ENCODE results near the gene ADARB1.

The ADARB1 gene

GRCh38 chr21:45039317-45040156 is 34.8 kb upstream of the ADARB1 start:
- DNase-seq (ENCODE audit: low read depth) = no peak

DNA sequence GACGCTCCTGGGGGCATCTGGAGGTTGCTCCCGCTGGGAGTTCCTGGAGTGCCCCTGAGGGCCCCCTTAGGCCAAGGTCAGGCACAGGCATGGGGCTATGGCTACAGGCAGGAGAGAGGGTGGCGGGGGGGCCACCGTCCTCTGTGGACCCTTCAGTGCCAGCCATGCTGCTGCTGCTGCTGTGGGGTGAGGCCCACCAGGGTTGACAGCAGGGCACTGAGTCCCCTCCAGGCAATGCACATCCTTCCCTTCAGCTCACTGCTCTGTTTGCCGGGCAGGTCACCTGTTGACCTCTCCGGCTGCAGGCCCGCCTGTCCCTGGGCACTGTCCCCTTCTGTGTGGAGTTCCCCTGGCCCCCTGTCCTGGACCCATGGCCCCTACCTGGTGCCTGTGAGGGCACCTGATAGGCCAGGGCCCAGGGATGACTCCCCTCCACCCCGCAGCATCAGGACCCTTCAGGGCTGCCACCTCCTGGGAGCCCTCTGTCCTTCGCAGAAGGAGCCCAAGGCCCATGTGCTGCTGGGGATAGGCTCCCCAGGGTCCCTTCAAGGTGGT is 34.1 kb upstream of the ADARB1 start:
- no peak for DNase-seq (ENCODE audit: low read depth)

GRCh38 chr21:45040739-45041138 is 33.6 kb upstream of the ADARB1 start:
- no peak for DNase-seq (ENCODE audit: low read depth)

GRCh38 chr21:45041351-45041805 is 33.0 kb upstream of the ADARB1 start:
- DNase-seq (ENCODE audit: low read depth) = peak; percentile 87

- DNase-seq (ENCODE audit: low read depth) = no peak
Measured at GRCh38 chr21:45041984-45042663, 32.3 kb upstream of the ADARB1 start.

GRCh38 chr21:45042664-45043161 is 31.7 kb upstream of the ADARB1 start:
- no peak for DNase-seq (ENCODE audit: low read depth)

DNA sequence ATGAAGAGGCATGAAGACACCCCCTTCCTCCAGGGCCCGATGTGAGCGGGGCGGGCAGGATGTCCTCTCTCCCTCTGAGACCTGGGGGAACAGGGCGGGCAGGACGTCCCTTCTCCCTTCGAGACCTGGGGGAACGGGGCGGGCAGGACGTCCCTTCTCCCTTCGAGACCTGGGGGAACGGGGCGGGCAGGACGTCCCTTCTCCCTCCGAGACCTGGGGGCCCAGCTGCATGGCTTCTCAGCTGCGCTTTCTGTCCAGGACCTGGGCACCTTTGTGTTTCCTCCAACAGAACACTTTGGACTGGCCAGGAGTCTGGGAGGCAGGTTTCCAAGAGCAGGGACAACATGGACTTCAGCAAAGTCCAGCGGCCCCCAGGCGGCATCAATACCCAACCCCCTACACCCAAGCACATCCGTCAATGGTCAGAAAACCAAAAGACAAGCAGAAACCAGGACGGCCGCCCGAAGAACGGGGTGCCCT is 30.8 kb upstream of the ADARB1 start:
- DNase-seq (ENCODE audit: low read depth) = no peak

- DNase-seq (ENCODE audit: low read depth) = no peak
Measured at GRCh38 chr21:45045481-45045880, 28.9 kb upstream of the ADARB1 start.

GRCh38 chr21:45047257-45047656 is 27.1 kb upstream of the ADARB1 start:
- no peak for DNase-seq (ENCODE audit: low read depth)

DNA sequence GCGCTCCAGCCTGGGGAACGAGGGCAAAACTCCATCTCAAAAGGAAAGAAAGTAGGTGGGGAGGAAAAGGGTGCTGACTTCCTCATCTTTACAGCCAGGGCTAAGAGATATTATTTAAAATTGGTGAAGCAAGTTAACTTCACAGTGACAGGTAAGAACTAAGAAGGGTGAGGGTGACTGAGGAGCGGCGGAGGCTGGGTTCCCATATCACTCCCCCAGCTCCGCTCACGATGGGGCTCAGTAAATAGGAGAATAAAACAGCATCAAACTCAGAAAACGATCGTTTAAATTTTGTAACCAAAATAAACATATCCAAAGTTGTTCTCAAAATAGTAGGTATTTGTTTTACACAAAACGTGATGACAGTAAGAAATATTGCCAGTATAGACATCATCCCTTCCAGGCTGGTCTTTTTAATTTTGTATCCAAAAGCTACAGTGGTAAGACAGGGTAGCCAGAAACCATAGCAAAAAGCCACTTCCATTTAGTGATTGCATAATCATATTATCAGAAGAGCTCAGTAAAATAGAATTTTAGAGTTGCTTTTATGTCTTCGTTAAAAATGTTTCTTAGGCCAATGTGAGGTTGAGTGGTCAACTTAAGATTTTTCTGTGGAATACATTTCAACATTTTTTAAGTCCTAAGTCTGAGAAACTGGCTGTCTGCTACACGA is 26.2 kb upstream of the ADARB1 start:
- DNase-seq (ENCODE audit: low read depth) = no peak

DNA sequence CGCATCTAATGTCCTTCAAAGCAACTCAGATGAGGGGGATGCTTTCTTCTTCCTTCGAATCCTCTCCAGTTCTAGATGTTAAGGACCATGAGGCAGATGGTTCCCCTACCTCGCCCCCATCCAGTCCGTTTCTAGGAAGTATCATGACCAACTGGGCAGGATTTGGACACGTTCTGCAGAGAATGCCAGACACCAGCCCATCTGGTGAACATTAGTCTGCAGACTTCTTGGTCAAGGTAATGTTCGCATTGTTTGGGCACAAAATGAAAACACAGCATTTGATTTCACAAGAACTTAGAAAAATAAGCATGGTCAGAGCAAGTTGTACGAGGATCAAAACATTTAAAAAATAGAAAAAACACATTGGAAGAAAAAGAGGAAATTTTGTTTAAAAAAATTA is 25.4 kb upstream of the ADARB1 start:
- no peak for DNase-seq (ENCODE audit: low read depth)

DNA sequence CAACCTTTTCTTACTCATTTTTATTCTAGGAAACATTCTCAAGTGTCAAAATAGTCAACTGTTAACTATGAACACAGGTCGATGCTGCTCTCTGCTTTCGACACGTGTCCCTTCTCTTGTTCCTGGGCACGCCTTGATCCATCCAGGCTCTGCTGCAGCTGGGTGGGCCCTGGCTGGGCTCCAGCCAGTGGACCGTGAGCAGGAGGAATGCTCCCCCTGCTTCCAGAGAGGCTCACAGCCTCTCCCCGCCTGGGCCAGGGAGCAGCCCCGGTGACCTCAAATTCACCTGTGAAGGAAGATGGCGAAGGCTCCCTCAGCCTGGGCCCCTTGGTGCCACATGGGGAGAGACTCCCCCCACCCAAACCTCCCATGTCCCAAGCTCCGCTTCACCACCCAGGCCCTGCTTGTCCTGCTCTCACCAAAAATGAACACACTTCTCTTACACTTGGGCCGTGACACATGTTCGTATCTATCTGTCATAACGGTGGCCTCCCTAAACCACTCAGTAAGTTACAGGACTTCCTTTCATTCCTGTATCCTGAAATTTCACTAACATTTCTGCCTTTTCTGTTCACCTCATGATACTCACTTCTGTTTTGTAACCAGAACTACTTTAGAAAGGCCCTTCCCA is 24.6 kb upstream of the ADARB1 start:
- no peak for DNase-seq (ENCODE audit: low read depth)

GRCh38 chr21:45050345-45050796 is 24.0 kb upstream of the ADARB1 start:
- no peak for DNase-seq (ENCODE audit: low read depth)

DNA sequence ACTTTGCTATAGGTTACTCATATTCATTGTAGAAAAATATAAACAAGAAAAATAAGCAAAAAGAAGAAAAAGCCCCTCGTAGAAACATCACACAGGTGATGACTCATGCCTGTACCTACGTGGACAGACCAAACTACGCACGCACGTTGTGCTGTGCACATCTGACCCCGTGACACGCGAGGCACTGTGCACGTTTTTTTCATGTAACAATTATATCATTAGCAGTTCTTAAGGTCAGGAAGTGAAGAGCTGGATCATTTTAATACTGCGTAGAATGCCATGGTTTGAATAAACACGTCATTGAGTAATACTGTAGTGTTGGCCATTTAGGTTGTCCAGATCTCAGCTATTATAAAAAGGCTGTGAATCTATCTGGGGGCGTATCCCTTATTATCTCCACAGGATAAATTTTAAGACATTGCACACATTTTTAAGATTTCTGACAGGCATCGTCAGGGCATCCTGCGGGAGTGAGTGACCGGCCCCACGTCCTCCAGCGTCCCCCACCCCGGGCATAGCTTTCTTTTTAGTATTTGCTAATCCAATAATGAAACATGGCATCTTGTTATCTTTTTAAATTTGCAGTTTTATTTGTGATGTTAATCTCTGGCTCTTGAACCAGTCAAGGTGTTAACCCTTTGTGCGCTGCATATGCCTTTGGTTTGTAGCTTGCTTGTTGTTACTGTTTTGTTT is 23.4 kb upstream of the ADARB1 start:
- no peak for DNase-seq (ENCODE audit: low read depth)

GRCh38 chr21:45051580-45052434 is 22.6 kb upstream of the ADARB1 start:
- DNase-seq (ENCODE audit: low read depth) = no peak

- no peak for DNase-seq (ENCODE audit: low read depth)
Measured at GRCh38 chr21:45052960-45053359, 21.4 kb upstream of the ADARB1 start.

- no peak for DNase-seq (ENCODE audit: low read depth)
Measured at GRCh38 chr21:45053561-45054226, 20.7 kb upstream of the ADARB1 start.

GRCh38 chr21:45054227-45054926 is 20.0 kb upstream of the ADARB1 start:
- DNase-seq (ENCODE audit: low read depth) = no peak
